ELR (cell line): ENCODE data around the gene TMEM234.

Source experiments
- DNase-seq: peaks from one replicate; pipeline ENCODE4 v3.0.0-alpha.2; 2015; ENCODE audit warnings: low read depth

Gene TMEM234

GRCh38 chr1:32239790-32240139, 17.6 kb upstream of the TMEM234 start:
- no peak for DNase-seq

- no peak for DNase-seq
These were observed 17.2 kb upstream of the TMEM234 start for GRCh38 chr1:32239337-32239736.

GRCh38 chr1:32234792-32235191, 12.6 kb upstream of the TMEM234 start:
- DNase-seq = no peak

GRCh38 chr1:32232558-32233304, 10.6 kb upstream of the TMEM234 start:
- DNase-seq = no peak

GRCh38 chr1:32231843-32232432, 9.8 kb upstream of the TMEM234 start:
- no peak for DNase-seq

- peak; percentile 30 for DNase-seq
These were observed 6.6 kb upstream of the TMEM234 start for GRCh38 chr1:32228771-32229170.

- DNase-seq = no peak
These were observed 2.1 kb upstream of the TMEM234 start for GRCh38 chr1:32224285-32224684.

- DNase-seq = no peak
These were observed 1.5 kb upstream of the TMEM234 start for GRCh38 chr1:32223683-32224082.

GRCh38 chr1:32221581-32221979, 573 bp downstream of the TMEM234 start:
- no peak for DNase-seq

- no peak for DNase-seq
These were observed 1.2 kb downstream of the TMEM234 start for GRCh38 chr1:32220746-32221580.

- no peak for DNase-seq
These were observed 3.1 kb downstream of the TMEM234 start for GRCh38 chr1:32219022-32219421.

GRCh38 chr1:32216566-32216965, 5.6 kb downstream of the TMEM234 start:
- DNase-seq = no peak

- peak; percentile 81 for DNase-seq
These were observed 6.3 kb downstream of the TMEM234 start for GRCh38 chr1:32215629-32216480.

GRCh38 chr1:32208891-32209328, 13.2 kb downstream of the TMEM234 start, which contains the start of gene DCDC2B:
Gene DCDC2B, plus strand, starts transcription at chr1:32209089. Its CDS starts 5 bp downstream, at chr1:32209094.
- DNase-seq = peak; percentile 54

- DNase-seq = no peak
These were observed 13.7 kb downstream of the TMEM234 start for GRCh38 chr1:32208469-32208868.

- peak; percentile 88 for DNase-seq
These were observed 16.5 kb downstream of the TMEM234 start, which contains the start of gene IQCC for GRCh38 chr1:32205401-32206370. Gene IQCC, plus strand, starts transcription at chr1:32205671. Its CDS starts 11 bp downstream, at chr1:32205682.

GRCh38 chr1:32204943-32205361, 17.2 kb downstream of the TMEM234 start:
- no peak for DNase-seq

GRCh38 chr1:32201011-32201855, 20.9 kb downstream of the TMEM234 start:
- DNase-seq = peak; percentile 66

- DNase-seq = peak; percentile 80
These were observed 21.7 kb downstream of the TMEM234 start, which contains the start of gene CCDC28B for GRCh38 chr1:32200226-32201010. Gene CCDC28B, plus strand, starts transcription at chr1:32200595. Its CDS starts 1,341 bp downstream, at chr1:32201936.
